Stimulated activated CD4-positive, alpha-beta T cell treated with anti-CD3 and anti-CD28 coated beads, Interleukin-1b, Interleukin-23, amount 100 ng/mL, for 48 hours (primary cell): ENCODE measurements around the gene RAB5B.

Experiments
- DNase-seq: peaks from one replicate; pipeline ENCODE4 v3.0.0-alpha.2; 2020

RAB5B gene

GRCh38 chr12:55973599-55974307 lies at the start of gene RAB5B:
Gene RAB5B (plus strand): TSS chr12:55974078. CDS start chr12:55986961, 12,883 bp downstream.
- peak; percentile 99 for DNase-seq

- DNase-seq: no peak
Observed at GRCh38 chr12:55925371-55925770, 48.5 kb upstream of the RAB5B start.

- DNase-seq: no peak
Observed at GRCh38 chr12:55925870-55926737, 47.8 kb upstream of the RAB5B start.

- DNase-seq: peak; percentile 95
Observed at GRCh38 chr12:55926738-55927587, 46.9 kb upstream of the RAB5B start.

- peak; percentile 80 for DNase-seq
Observed at GRCh38 chr12:55927588-55928502, 46.0 kb upstream of the RAB5B start, which contains the start of gene PYM1. Gene PYM1 (minus strand): TSS chr12:55927894. CDS start chr12:55927761, 133 bp downstream.

GRCh38 chr12:55929306-55929791 lies 44.5 kb upstream of the RAB5B start:
- DNase-seq: peak; percentile 90

- peak; percentile 87 for DNase-seq
Observed at GRCh38 chr12:55930771-55931316, 43.0 kb upstream of the RAB5B start, which contains the start of gene DGKA. Gene DGKA (plus strand): TSS chr12:55931162. CDS start chr12:55936504, 5,342 bp downstream.

- DNase-seq: no peak
Observed at GRCh38 chr12:55931317-55931779, 42.5 kb upstream of the RAB5B start.

GRCh38 chr12:55931780-55932550 lies 41.9 kb upstream of the RAB5B start:
- DNase-seq: no peak

- DNase-seq: peak; percentile 43
Observed at GRCh38 chr12:55932551-55932910, 41.3 kb upstream of the RAB5B start.

- DNase-seq: no peak
Observed at GRCh38 chr12:55933169-55933798, 40.6 kb upstream of the RAB5B start.

GRCh38 chr12:55933799-55934742 lies 39.8 kb upstream of the RAB5B start:
- DNase-seq: no peak

- DNase-seq: no peak
Observed at GRCh38 chr12:55934773-55935172, 39.1 kb upstream of the RAB5B start.

GRCh38 chr12:55935738-55936151 lies 38.1 kb upstream of the RAB5B start:
- peak; percentile 37 for DNase-seq

- DNase-seq: no peak
Observed at GRCh38 chr12:55937981-55938380, 35.9 kb upstream of the RAB5B start.

- peak; percentile 73 for DNase-seq
Observed at GRCh38 chr12:55938826-55939501, 34.9 kb upstream of the RAB5B start.

GRCh38 chr12:55940065-55940732 lies 33.7 kb upstream of the RAB5B start:
- DNase-seq: peak; percentile 82
